Activated naive CD4-positive, alpha-beta T cell treated with anti-CD3 and anti-CD28 coated beads, Interleukin-2, amount 50 U/mL, for 24 hours (primary cell): ENCODE measurements around the gene PCDHGC4.
A peak's percentile ranks its signal among the peaks of the same experiment; 100 is the strongest.

Experiments
- H3K27ac Mint-ChIP-seq: one replicate; pipeline ENCODE4 v1.8.0; 2021; ENCODE audit warnings: mild to moderate bottlenecking, mixed read lengths
- H3K27me3 Mint-ChIP-seq: one replicate; pipeline ENCODE4 v1.8.0; 2021; ENCODE audit warnings: mixed read lengths
- H3K36me3 Mint-ChIP-seq: one replicate; pipeline ENCODE4 v1.8.0; 2021; ENCODE audit warnings: mixed read lengths
- H3K4me1 Mint-ChIP-seq: one replicate; pipeline ENCODE4 v1.8.0; 2021; ENCODE audit warnings: mixed read lengths
- H3K4me3 Mint-ChIP-seq: one replicate; pipeline ENCODE4 v1.8.0; 2021; ENCODE audit warnings: mild to moderate bottlenecking, mixed read lengths
- H3K9me3 Mint-ChIP-seq: one replicate; pipeline ENCODE4 v1.8.0; 2021; ENCODE audit warnings: mixed read lengths

The PCDHGC4 gene

GRCh38 chr5:141484641-141485311, at the start of gene PCDHGC4:
Gene PCDHGC4, plus strand, starts transcription at chr5:141485030. Its CDS starts 144 bp downstream, at chr5:141485174.
- Mint-ChIP-seq H3K27me3 (peaks cover 60% of the 10 kb centered on the region), H3K9me3 (no peaks in the 10 kb centered on the region), H3K27ac (no peak within 1 kb of the TSS), H3K36me3 (no peaks in the 10 kb centered on the region), H3K4me1 (peaks cover 14% of the 10 kb centered on the region), H3K4me3 (peak within 1 kb of the TSS; percentile 61)

- Mint-ChIP-seq H3K4me1 (no peaks in the 10 kb centered on the region), H3K27ac (no peak overlapping the region), H3K4me3 (no peak overlapping the region), H3K27me3 (peaks cover 26% of the 10 kb centered on the region), H3K36me3 (peaks cover 9% of the 10 kb centered on the region), H3K9me3 (peaks cover 17% of the 10 kb centered on the region)
These were observed 47.6 kb upstream of the PCDHGC4 start for GRCh38 chr5:141437221-141437620.

DNA sequence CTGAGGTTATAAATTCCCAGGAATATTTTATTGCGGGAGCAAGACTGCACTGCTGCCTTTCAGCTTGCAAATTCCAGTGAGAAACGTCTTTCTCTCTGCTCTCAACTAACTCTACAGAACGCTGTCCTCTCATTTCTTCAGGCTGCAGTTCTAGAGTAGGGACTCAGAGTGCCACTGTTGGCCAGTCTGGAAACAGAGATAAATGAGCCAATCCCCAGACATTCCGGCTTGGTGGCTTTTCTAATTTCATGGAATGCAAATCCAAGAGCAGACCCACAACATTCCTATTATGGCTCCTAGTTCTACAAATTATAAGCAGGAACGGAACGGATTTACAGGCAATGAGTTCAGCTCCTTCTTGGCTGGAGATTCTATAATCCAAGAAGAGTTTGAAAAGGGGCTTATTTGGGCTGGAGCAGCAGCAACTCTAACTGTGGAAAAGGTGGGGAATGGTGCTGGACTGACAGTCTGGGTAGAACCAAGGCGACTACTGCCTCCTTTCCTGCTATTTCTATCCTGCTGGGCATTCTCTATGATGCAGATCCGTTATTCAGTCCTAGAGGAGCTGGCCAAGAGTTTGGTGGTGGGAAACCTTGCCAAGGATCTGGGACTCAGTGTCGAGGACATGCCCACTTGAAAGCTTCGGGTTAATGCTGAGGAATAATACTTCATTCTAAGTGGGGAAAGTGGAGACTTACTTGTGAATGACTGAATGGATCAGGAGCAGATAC, 45.3 kb upstream of the PCDHGC4 start:
- Mint-ChIP-seq H3K36me3 (peaks cover 1% of the 10 kb centered on the region), H3K27me3 (peaks cover 21% of the 10 kb centered on the region), H3K4me3 (no peak overlapping the region), H3K4me1 (no peaks in the 10 kb centered on the region), H3K9me3 (peaks cover 17% of the 10 kb centered on the region), H3K27ac (no peak overlapping the region)

DNA sequence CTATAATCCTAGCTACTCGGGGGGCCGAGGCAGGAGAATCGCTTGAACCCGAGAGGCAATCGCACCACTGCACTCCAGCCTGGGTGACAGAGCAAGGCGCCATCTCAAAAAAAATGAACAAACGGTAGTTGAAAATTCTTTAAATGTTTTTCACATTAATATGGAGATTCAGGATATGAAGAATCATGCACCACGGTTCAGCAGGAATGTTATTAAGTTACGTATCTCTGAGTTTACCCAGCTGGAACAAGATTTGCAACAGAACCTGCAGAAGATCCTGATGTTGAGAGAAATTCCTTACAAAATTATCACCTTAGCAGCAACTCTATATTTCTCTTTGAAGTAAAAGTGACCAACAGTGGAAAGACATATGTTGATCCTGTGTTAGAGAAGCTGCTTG, 44.5 kb upstream of the PCDHGC4 start:
- no peaks in the 10 kb centered on the region for H3K4me1 Mint-ChIP-seq
- peaks cover 12% of the 10 kb centered on the region for H3K9me3 Mint-ChIP-seq
- no peak overlapping the region for H3K27ac Mint-ChIP-seq
- H3K36me3 Mint-ChIP-seq, result no peaks in the 10 kb centered on the region
- peaks cover 22% of the 10 kb centered on the region for H3K27me3 Mint-ChIP-seq
- H3K4me3 Mint-ChIP-seq, result no peak overlapping the region

DNA sequence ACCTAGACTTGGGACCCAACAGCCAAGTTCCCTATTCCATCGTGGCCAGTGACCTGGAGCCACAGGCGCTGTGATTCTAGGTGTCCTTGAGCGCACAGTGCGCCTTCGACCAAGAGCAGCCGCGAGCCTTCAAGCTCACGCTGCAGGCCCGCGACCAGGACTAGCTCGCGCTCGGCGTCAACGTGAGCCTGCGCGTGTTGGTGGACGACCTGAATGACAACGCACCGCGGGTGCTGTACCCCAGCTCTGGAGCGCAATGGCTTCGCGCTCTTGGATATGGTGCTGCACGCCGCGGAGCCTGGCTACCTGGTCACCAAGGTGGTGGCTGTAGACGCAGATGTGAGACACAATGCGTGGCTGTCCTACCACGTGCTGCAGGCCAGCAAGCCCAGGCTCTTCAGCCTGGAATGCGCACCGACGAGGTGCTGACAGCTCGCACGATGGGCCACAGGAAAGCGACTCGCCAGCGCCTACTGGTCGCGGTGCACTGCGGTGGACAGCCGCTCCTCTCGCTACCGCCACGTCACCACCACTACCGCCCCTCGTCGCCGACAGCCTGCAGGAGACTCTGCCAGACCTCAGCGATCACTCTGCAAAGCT, 43.2 kb upstream of the PCDHGC4 start:
- peaks cover 10% of the 10 kb centered on the region for H3K9me3 Mint-ChIP-seq
- H3K27me3 Mint-ChIP-seq, result peaks cover 23% of the 10 kb centered on the region
- no peak overlapping the region for H3K27ac Mint-ChIP-seq
- no peaks in the 10 kb centered on the region for H3K4me1 Mint-ChIP-seq
- no peaks in the 10 kb centered on the region for H3K36me3 Mint-ChIP-seq
- no peak overlapping the region for H3K4me3 Mint-ChIP-seq

GRCh38 chr5:141465351-141465750, 19.5 kb upstream of the PCDHGC4 start:
- H3K36me3 Mint-ChIP-seq, result peaks cover 4% of the 10 kb centered on the region
- peaks cover 20% of the 10 kb centered on the region for H3K27me3 Mint-ChIP-seq
- no peaks in the 10 kb centered on the region for H3K9me3 Mint-ChIP-seq
- H3K4me1 Mint-ChIP-seq, result no peaks in the 10 kb centered on the region
- H3K27ac Mint-ChIP-seq, result no peak overlapping the region
- H3K4me3 Mint-ChIP-seq, result no peak overlapping the region

DNA sequence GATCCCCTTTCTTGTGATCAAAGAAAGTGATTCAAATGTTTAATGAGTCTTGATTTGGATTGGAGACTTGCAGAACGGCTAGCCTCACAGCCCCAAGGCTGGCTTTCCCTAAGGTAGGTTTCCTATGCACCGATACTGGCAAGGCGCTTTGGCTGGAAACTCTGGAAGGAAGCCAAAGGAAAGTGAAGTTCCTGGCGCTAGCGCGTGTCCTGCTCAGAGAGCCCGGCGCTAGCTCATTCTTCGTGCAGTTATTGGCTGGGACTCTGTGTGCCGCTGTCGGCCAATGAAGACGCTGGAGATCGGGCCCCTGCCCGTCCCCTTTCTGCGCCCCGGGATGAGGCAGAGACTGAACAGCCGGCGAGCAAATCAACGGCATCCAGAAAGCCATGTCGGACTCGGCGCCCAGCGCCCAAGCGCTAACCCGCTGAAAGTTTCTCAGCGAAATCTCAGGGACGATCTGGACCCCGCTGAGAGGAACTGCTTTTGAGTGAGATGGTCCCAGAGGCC, 9.2 kb upstream of the PCDHGC4 start, which contains the start of gene PCDHGC3:
Gene PCDHGC3, plus strand, starts transcription at position 342 of the 507 bp plus-strand sequence. Its CDS starts 151 bp downstream, at position 493.
- peaks cover 2% of the 10 kb centered on the region for H3K36me3 Mint-ChIP-seq
- H3K9me3 Mint-ChIP-seq, result no peaks in the 10 kb centered on the region
- H3K4me1 Mint-ChIP-seq, result peaks cover 28% of the 10 kb centered on the region
- peak within 1 kb of the TSS; percentile 94 for H3K4me3 Mint-ChIP-seq
- H3K27ac Mint-ChIP-seq, result peak within 1 kb of the TSS; percentile 38
- peaks cover 47% of the 10 kb centered on the region for H3K27me3 Mint-ChIP-seq

- H3K36me3 Mint-ChIP-seq, result peaks cover 2% of the 10 kb centered on the region
- H3K27me3 Mint-ChIP-seq, result peaks cover 49% of the 10 kb centered on the region
- peak overlapping the region; percentile 38 for H3K27ac Mint-ChIP-seq
- peak overlapping the region; percentile 94 for H3K4me3 Mint-ChIP-seq
- H3K4me1 Mint-ChIP-seq, result peaks cover 28% of the 10 kb centered on the region
- no peaks in the 10 kb centered on the region for H3K9me3 Mint-ChIP-seq
These were observed 8.5 kb upstream of the PCDHGC4 start for GRCh38 chr5:141476132-141476911.

- Mint-ChIP-seq H3K4me3 (peak overlapping the region; percentile 94), H3K27ac (no peak overlapping the region), H3K4me1 (peaks cover 28% of the 10 kb centered on the region), H3K27me3 (peaks cover 49% of the 10 kb centered on the region), H3K9me3 (no peaks in the 10 kb centered on the region), H3K36me3 (peaks cover 2% of the 10 kb centered on the region)
These were observed 7.7 kb upstream of the PCDHGC4 start for GRCh38 chr5:141477044-141477575.

- H3K4me1 Mint-ChIP-seq, result peaks cover 28% of the 10 kb centered on the region
- peaks cover 2% of the 10 kb centered on the region for H3K36me3 Mint-ChIP-seq
- H3K4me3 Mint-ChIP-seq, result no peak overlapping the region
- H3K27me3 Mint-ChIP-seq, result peaks cover 55% of the 10 kb centered on the region
- no peak overlapping the region for H3K27ac Mint-ChIP-seq
- H3K9me3 Mint-ChIP-seq, result no peaks in the 10 kb centered on the region
These were observed 7.0 kb upstream of the PCDHGC4 start for GRCh38 chr5:141477815-141478214.

DNA sequence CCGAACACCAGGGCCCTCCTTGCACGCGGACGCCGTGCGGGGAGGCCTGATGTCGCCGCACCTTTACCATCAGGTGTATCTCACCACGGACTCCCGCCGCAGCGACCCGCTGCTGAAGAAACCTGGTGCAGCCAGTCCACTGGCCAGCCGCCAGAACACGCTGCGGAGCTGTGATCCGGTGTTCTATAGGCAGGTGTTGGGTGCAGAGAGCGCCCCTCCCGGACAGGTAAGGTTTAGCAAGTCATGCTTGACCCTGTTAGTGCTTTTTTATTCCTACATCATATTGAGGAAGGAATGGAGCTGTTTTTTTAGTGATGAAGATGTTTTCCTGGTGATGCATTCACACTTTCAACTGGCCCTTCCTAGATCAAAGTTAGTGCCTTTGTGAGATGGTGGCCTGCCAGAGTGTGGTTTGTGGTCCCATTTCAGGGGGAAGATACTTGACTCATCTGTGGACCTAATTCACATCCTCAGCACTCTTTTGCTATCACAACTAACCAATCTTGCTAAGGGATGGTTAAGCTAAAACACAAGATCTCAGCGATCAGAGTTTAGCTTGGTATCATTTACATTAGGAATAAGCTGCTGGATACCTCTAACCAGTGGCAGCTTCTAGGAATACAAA, 6.4 kb upstream of the PCDHGC4 start:
- Mint-ChIP-seq H3K27ac (no peak overlapping the region), H3K9me3 (no peaks in the 10 kb centered on the region), H3K36me3 (peaks cover 2% of the 10 kb centered on the region), H3K4me1 (peaks cover 28% of the 10 kb centered on the region), H3K4me3 (no peak overlapping the region), H3K27me3 (peaks cover 58% of the 10 kb centered on the region)

DNA sequence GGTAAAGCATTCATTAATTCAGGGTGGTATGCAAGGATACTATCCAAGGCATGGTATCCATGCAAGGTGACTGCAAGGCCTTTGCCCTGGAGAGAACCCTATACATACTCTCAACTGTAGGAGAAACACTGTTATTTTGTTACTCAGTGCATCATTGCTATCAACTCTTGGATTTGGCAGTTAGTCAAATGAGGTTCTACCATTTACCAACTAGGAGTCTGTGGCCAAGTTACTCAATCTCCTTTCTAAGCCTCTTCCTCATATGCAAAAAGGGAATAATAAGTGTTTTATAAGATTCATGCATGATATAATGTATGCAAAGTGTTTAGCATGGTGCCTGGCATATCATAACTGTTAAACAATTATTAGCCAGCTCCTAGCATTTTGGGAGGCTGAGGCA, 5.1 kb upstream of the PCDHGC4 start:
- Mint-ChIP-seq H3K9me3 (no peaks in the 10 kb centered on the region), H3K36me3 (peaks cover 2% of the 10 kb centered on the region), H3K4me3 (no peak overlapping the region), H3K27ac (no peak overlapping the region), H3K4me1 (peaks cover 35% of the 10 kb centered on the region), H3K27me3 (peaks cover 68% of the 10 kb centered on the region)

DNA sequence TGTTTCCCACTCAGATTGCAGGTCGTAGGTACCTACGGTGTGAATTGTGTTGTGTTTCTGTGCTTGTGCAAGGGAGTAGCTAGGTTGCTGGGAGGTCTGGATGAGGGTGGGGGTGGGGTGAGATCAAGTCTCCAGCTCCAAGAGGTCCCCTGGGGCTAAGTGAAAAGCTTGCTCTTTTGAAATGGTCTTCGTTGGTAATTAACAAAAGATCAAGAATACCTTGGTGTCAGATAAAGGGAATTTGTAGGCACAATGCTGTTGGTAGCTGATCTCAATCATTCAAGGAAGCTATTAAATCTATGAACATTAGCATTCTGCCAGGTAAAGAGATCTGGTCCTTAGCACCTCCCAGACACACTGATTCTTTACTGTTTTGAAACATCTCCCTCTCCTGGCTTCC, 928 bp upstream of the PCDHGC4 start:
- Mint-ChIP-seq H3K9me3 (no peaks in the 10 kb centered on the region), H3K27me3 (peaks cover 58% of the 10 kb centered on the region), H3K4me3 (no peak overlapping the region), H3K4me1 (peaks cover 14% of the 10 kb centered on the region), H3K27ac (no peak overlapping the region), H3K36me3 (no peaks in the 10 kb centered on the region)

DNA sequence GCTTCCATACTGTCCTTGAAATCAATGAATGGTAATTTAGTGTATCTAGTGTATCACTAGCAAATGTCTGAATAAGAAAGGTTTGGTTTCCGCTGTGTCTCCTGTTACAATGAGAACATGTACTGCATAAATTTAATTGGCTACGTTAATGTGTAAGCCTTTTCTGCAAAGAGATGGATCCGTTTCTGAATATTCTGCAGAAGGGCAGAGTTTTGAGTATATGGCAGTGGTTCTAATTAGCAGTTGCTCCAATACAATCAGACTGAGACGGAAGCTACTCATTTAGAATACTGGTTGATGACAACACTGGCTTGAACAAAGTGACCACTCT, 555 bp upstream of the PCDHGC4 start:
- H3K36me3 Mint-ChIP-seq, result no peaks in the 10 kb centered on the region
- H3K9me3 Mint-ChIP-seq, result no peaks in the 10 kb centered on the region
- peaks cover 14% of the 10 kb centered on the region for H3K4me1 Mint-ChIP-seq
- no peak overlapping the region for H3K27ac Mint-ChIP-seq
- H3K4me3 Mint-ChIP-seq, result peak overlapping the region; percentile 1
- peaks cover 60% of the 10 kb centered on the region for H3K27me3 Mint-ChIP-seq
